Mesendoderm (in vitro differentiated cells): ENCODE data around the gene VAMP2. TPM values are rescaled to one million over a fixed set of nuclear protein-coding genes. Genes with fewer than 3 reads are reported as not detected.
A peak's percentile ranks its signal among the peaks of the same experiment; 100 is the strongest.

Experiments used
- DNase-seq: peaks from one replicate; pipeline ENCODE4 v3.0.0; 2013
- H2AK5ac ChIP-seq: 2 replicates; pipeline ENCODE4 v1.6.1; 2013; ENCODE audit warnings: low read length, inconsistent platforms
- H2BK120ac ChIP-seq: 2 replicates; pipeline ENCODE4 v1.6.1; 2013; ENCODE audit warnings: low read depth, mild to moderate bottlenecking, low read length, moderate library complexity, mixed read lengths
- H2BK15ac ChIP-seq: replicated peaks from 2 replicates; pipeline ENCODE4 v1.6.1; 2013; ENCODE audit warnings: low read depth, mild to moderate bottlenecking, moderate library complexity
- H2BK5ac ChIP-seq: 2 replicates; pipeline ENCODE4 v1.6.1; 2013; ENCODE audit warnings: low read length, inconsistent platforms
- H3K18ac ChIP-seq: 2 replicates; pipeline ENCODE4 v1.6.1; 2013; ENCODE audit warnings: mild to moderate bottlenecking, low read length, mixed read lengths
- H3K23ac ChIP-seq: one replicate; pipeline ENCODE4 v1.6.1; 2013; ENCODE audit warnings: low read length
- H3K27ac ChIP-seq: 2 replicates; pipeline ENCODE4 v1.5.1; 2013; ENCODE audit warnings: low read depth, mild to moderate bottlenecking, inconsistent platforms, low read length, moderate library complexity
- H3K27me3 ChIP-seq: 2 replicates; pipeline ENCODE4 v1.6.1; 2013; ENCODE audit warnings: low read length, control low read depth, mild to moderate bottlenecking, inconsistent platforms; ENCODE audit not compliant: insufficient read depth, poor library complexity
- H3K36me3 ChIP-seq: 2 replicates; pipeline ENCODE4 v1.6.1; 2013; ENCODE audit warnings: low read length, inconsistent platforms; ENCODE audit not compliant: control insufficient read depth, insufficient read depth
- H3K4ac ChIP-seq: one replicate; pipeline ENCODE4 v1.6.1; 2013; ENCODE audit warnings: low read depth, mild to moderate bottlenecking, low read length, moderate library complexity
- H3K4me1 ChIP-seq: 2 replicates; pipeline ENCODE4 v1.6.1; 2013; ENCODE audit warnings: low read depth, low read length, inconsistent platforms; ENCODE audit not compliant: control insufficient read depth
- H3K4me2 ChIP-seq: 2 replicates; pipeline ENCODE4 v1.6.1; 2013; ENCODE audit warnings: low read length
- H3K4me3 ChIP-seq: 2 replicates; pipeline ENCODE4 v1.5.1; 2013; ENCODE audit warnings: mild to moderate bottlenecking, low read length
- H3K56ac ChIP-seq: one replicate; pipeline ENCODE4 v1.6.1; 2013; ENCODE audit warnings: low read length
- H3K79me1 ChIP-seq: 2 replicates; pipeline ENCODE4 v1.6.1; 2013; ENCODE audit warnings: low read length, inconsistent platforms
- H3K79me2 ChIP-seq: 2 replicates; pipeline ENCODE4 v1.6.1; 2013; ENCODE audit warnings: mild to moderate bottlenecking, low read length; ENCODE audit not compliant: control insufficient read depth, insufficient read depth
- H3K9ac ChIP-seq: 2 replicates; pipeline ENCODE4 v1.6.1; 2013; ENCODE audit warnings: low read length, inconsistent platforms
- H4K5ac ChIP-seq: one replicate; pipeline ENCODE4 v1.6.1; 2013; ENCODE audit warnings: low read length
- H4K8ac ChIP-seq: one replicate; pipeline ENCODE4 v1.6.1; 2013; ENCODE audit warnings: low read depth, mild to moderate bottlenecking, control low read depth, low read length, moderate library complexity
- WGBS: extraction: QIAGEN DNeasy Blood & Tissue Kit; methylation state at CpG from one replicate; pipeline ENCODE4 v1.1.7; 2013; ENCODE audit warnings: low lambda C conversion rate, missing lambda C conversion rate; ENCODE audit not compliant: insufficient coverage; ENCODE audit errors: extremely low coverage; 5-methylcytosine and 5-hydroxymethylcytosine counted together
- polyA plus RNA-seq, 2 experiments: library from polyadenylated mRNA; stranded (reverse); fragments of 200-250 nt; gene quantifications; one replicate each; pipeline ENCODE4 v1.2.3, GENCODE V29; 2013

The VAMP2 gene, protein sequence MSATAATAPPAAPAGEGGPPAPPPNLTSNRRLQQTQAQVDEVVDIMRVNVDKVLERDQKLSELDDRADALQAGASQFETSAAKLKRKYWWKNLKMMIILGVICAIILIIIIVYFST
- 14.1 TPM for polyA plus RNA-seq (2013, experiment 1 of 2)
- polyA plus RNA-seq (2013, experiment 2 of 2), result 14.0 TPM

DNA sequence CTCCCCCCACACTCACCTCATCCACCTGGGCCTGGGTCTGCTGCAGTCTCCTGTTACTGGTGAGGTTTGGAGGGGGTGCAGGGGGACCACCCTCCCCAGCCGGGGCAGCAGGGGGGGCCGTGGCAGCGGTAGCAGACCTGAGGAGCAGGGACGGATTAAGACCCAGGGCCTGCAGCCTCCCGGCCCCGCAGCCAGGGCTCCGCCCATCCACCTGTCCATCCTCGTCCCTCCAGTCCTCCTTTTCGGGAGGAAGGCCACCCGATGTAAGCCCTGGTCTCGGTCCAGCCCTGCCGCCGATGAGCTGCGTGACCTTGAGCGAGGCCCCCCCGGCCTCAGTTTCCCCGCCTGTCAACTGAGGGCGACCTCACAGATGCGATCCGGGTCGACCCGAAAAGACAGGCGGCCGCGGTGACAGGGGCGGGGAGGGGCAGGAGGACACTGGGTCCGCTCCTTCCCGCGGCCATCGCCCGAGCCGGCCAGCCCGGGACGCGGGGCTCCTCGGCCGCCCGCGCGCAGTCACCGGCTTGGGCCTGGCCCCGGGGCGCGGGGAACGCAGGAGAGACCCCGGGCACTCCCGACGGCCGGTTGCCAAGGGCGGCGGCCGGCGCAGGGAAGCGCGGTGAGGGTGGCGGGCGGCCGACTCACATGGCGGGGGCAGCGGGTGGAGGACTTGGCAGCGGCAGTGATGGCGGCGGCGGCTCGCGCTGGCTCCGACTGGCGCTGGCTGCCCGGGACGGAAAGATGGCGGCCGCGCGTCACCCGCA is at the start of gene VAMP2:
Gene VAMP2 (minus strand): TSS at position 716 of the 764 bp plus-strand sequence. CDS start 69 bp downstream, at position 647.
- peaks cover 3% of the 10 kb centered on the region for H3K36me3 ChIP-seq
- no peak within 1 kb of the TSS for H2AK5ac ChIP-seq
- peak within 1 kb of the TSS; percentile 100 for H3K56ac ChIP-seq
- peak within 1 kb of the TSS; percentile 10 for H2BK120ac ChIP-seq
- H3K18ac ChIP-seq, result peak within 1 kb of the TSS; percentile 94
- peak within 1 kb of the TSS; percentile 69 for H4K8ac ChIP-seq
- H2BK5ac ChIP-seq, result peak within 1 kb of the TSS; percentile 89
- H3K4me3 ChIP-seq, result peak within 1 kb of the TSS; percentile 91
- H4K5ac ChIP-seq, result no peak within 1 kb of the TSS
- peak within 1 kb of the TSS; percentile 88 for H3K4ac ChIP-seq
- H2BK15ac ChIP-seq, result no peak within 1 kb of the TSS
- H3K4me1 ChIP-seq, result peaks cover 14% of the 10 kb centered on the region
- DNase-seq, result peak; percentile 68
- H3K27me3 ChIP-seq, result no peaks in the 10 kb centered on the region
- H3K9ac ChIP-seq, result peak within 1 kb of the TSS; percentile 93
- peaks cover 13% of the 10 kb centered on the region for H3K79me1 ChIP-seq
- peak within 1 kb of the TSS; percentile 80 for H3K27ac ChIP-seq
- peak within 1 kb of the TSS; percentile 97 for H3K23ac ChIP-seq
- WGBS, result no CpG with 5 or more reads among the region's 75 CpGs
- peak within 1 kb of the TSS; percentile 95 for H3K4me2 ChIP-seq
- peaks cover 9% of the 10 kb centered on the region for H3K79me2 ChIP-seq

DNA sequence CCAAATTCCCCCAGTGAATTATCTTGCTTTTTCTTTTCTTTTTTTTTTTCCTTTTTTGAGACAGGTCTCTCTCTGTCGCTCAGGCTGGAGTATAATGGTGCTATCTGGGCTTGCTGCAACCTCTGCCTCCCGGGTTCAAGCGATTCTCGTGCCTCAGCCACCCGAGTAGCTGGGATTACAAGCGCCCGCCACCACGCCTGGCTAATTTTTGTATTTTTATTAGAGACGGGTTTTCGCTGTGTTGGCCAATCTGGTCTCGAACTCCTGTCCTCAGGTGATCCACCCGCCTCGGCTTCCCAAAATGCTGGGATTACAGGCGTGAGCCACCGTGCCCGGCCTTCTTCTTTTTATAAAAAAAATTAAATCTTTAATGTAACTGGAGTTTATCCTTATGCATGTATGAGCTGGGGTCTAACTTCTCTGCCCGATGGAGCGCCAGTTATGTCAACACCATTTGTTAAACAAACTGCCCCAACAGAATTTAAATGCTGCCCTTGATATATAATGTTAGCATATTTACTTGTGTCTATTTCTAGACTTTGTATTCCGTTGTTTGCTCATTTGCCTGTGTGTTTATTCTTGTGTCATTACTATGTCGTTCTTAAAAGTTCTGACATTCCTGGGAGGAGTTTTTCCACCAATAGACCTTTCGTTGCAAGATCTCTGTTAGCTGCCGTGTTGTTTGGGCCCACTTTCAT is 48.2 kb upstream of the VAMP2 start:
- no peak overlapping the region for H2BK5ac ChIP-seq
- WGBS, result no CpG with 5 or more reads among the region's 22 CpGs
- H4K5ac ChIP-seq, result no peak overlapping the region
- no peak overlapping the region for H3K4ac ChIP-seq
- no peak overlapping the region for H2BK120ac ChIP-seq
- no peak for DNase-seq
- H2AK5ac ChIP-seq, result no peak overlapping the region
- no peak overlapping the region for H4K8ac ChIP-seq
- peak overlapping the region; percentile 68 for H3K9ac ChIP-seq
- H3K27me3 ChIP-seq, result no peaks in the 10 kb centered on the region
- H3K79me2 ChIP-seq, result peaks cover 19% of the 10 kb centered on the region
- H3K79me1 ChIP-seq, result peaks cover 12% of the 10 kb centered on the region
- H3K4me1 ChIP-seq, result peaks cover 2% of the 10 kb centered on the region
- H3K36me3 ChIP-seq, result peaks cover 4% of the 10 kb centered on the region
- H3K23ac ChIP-seq, result no peak overlapping the region
- H3K18ac ChIP-seq, result peak overlapping the region; percentile 13
- no peak overlapping the region for H2BK15ac ChIP-seq
- H3K27ac ChIP-seq, result no peak overlapping the region
- H3K56ac ChIP-seq, result peak overlapping the region; percentile 84
- H3K4me2 ChIP-seq, result peak overlapping the region; percentile 41
- peak overlapping the region; percentile 30 for H3K4me3 ChIP-seq

DNA sequence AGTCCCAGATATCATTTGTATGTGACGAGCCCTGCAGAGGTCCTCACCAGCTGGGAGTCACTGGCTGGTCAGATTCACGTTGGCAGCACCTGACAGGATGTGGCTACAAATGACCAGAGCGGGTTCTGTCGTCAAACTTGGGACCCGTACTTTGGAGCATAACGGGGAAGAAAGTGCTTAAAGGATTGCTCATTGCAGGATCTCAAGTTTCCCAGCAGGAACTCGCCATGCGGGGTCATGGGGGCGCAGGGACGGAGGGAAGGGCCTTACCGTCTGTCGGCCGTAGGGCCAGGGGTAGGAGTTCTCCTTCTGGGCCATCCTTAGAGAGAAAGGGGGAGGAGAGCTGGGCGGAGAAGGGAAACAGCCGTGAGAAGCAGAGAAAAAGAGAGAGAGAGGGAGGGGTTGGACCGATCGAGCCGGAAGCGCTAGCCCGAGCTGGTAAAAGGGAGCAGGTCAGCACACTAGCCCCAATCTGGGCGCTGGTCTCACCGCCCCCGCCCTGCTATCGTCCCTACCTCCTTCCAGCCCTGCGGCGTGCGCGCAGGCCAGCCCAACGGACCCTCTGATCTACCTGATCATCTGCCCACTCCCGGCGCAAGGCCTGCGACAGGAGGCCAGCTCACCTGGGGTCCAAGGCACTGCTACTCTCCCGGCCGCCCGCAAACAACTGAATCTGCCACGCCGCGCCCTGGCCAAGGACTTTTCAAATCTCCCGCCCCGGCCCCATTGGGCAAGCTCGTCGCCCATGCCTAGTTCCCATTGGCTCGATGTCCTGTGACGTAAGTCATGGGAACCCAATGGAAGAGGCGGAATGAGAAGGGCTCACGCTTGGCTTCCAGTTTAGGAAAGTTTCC is 47.4 kb upstream of the VAMP2 start, which contains the start of gene AURKB:
Gene AURKB (minus strand): TSS at position 669 of the 854 bp plus-strand sequence. CDS start 351 bp downstream, at position 318.
- H2BK5ac ChIP-seq, result peak within 1 kb of the TSS; percentile 97
- peak within 1 kb of the TSS; percentile 84 for H3K4me2 ChIP-seq
- peak within 1 kb of the TSS; percentile 53 for H3K27ac ChIP-seq
- peaks cover 2% of the 10 kb centered on the region for H3K4me1 ChIP-seq
- H3K79me2 ChIP-seq, result peaks cover 19% of the 10 kb centered on the region
- H3K4me3 ChIP-seq, result peak within 1 kb of the TSS; percentile 73
- DNase-seq, result peak; percentile 99
- peak within 1 kb of the TSS; percentile 13 for H3K18ac ChIP-seq
- no peak within 1 kb of the TSS for H4K8ac ChIP-seq
- H2AK5ac ChIP-seq, result peak within 1 kb of the TSS; percentile 71
- H3K36me3 ChIP-seq, result peaks cover 9% of the 10 kb centered on the region
- H4K5ac ChIP-seq, result no peak within 1 kb of the TSS
- H3K4ac ChIP-seq, result peak within 1 kb of the TSS; percentile 66
- WGBS, result no CpG with 5 or more reads among the region's 46 CpGs
- no peak within 1 kb of the TSS for H3K23ac ChIP-seq
- no peak within 1 kb of the TSS for H2BK120ac ChIP-seq
- H3K79me1 ChIP-seq, result peaks cover 12% of the 10 kb centered on the region
- no peaks in the 10 kb centered on the region for H3K27me3 ChIP-seq
- H3K56ac ChIP-seq, result peak within 1 kb of the TSS; percentile 100
- H2BK15ac ChIP-seq, result no peak within 1 kb of the TSS
- H3K9ac ChIP-seq, result peak within 1 kb of the TSS; percentile 100

DNA sequence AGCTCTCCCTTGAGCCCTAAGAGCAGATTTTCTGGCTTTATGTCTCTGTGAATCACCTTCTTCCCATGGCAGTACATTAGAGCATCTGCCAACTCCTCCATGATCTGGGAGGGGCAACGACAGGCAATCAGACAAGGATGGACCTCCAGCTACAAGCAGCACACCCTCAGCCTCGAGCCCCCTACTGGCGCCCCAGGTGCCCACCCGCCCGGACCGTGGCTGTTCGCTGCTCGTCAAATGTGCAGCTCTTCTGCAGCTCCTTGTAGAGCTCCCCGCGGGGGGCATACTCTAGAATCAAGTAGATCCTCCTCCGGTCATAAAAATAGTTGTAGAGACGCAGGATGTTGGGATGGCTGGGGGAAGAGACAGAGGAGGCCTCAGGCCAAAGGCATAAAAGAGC is 43.8 kb upstream of the VAMP2 start:
- Histone ChIP-seq H3K4me3 (no peak overlapping the region), H3K56ac (no peak overlapping the region), H2BK5ac (no peak overlapping the region), H2AK5ac (no peak overlapping the region), H4K5ac (no peak overlapping the region), H3K27me3 (no peaks in the 10 kb centered on the region), H3K4me1 (peaks cover 2% of the 10 kb centered on the region), H3K4me2 (no peak overlapping the region), H3K9ac (no peak overlapping the region), H3K4ac (no peak overlapping the region), H3K27ac (no peak overlapping the region), H3K18ac (no peak overlapping the region), H3K79me1 (peaks cover 12% of the 10 kb centered on the region), H3K36me3 (peaks cover 14% of the 10 kb centered on the region), H3K23ac (no peak overlapping the region), H3K79me2 (peaks cover 19% of the 10 kb centered on the region), H2BK15ac (no peak overlapping the region), H4K8ac (no peak overlapping the region), H2BK120ac (no peak overlapping the region)
- DNase-seq, result no peak
- no CpG with 5 or more reads among the region's 12 CpGs for WGBS

DNA sequence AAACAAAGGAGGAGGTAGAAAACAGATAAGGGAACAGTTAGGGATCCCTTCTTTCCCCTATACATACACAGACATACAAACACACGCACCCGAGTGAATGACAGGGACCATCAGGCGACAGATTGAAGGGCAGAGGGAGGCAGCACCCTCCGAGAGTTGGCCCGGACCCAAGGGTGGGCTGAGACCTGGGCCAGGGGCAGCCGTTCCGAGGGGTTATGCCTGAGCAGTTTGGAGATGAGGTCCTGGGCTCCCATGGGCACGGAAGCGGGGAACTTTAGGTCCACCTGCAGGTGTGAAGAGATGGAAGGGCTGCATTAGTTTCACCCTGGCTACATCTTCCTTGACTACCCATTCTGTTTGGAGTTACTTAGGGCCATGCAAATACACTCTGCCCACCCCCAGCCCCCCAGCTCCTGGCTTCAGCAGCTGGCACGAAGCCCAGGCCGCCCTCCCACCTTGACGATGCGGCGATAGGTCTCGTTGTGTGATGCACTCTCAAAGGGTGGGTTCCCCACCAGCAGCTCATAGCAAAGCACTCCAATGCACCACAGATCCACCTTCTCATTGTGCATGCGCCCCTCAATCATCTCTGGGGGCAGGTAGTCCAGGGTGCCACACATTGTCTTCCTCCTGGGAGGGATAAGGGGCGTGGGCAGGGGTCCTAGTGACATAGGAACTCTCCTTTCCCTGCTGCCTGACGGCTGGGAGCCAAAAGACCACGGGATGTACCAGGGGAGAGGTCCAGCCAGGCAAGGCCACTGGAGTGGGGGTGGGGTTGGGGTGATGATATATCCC is 42.2 kb upstream of the VAMP2 start:
- H2BK15ac ChIP-seq, result no peak overlapping the region

More for the DNA sequence above, 42.2 kb upstream of the VAMP2 start:
- no peak overlapping the region for H2BK5ac ChIP-seq
- no peak overlapping the region for H2BK120ac ChIP-seq
- H3K4ac ChIP-seq, result no peak overlapping the region
- H3K23ac ChIP-seq, result no peak overlapping the region
- no CpG with 5 or more reads among the region's 19 CpGs for WGBS
- H2AK5ac ChIP-seq, result no peak overlapping the region
- H3K18ac ChIP-seq, result no peak overlapping the region
- no peak overlapping the region for H3K4me2 ChIP-seq
- no peak overlapping the region for H4K8ac ChIP-seq
- H3K4me3 ChIP-seq, result no peak overlapping the region
- H3K27me3 ChIP-seq, result no peaks in the 10 kb centered on the region
- H3K56ac ChIP-seq, result no peak overlapping the region
- H4K5ac ChIP-seq, result no peak overlapping the region
- no peak overlapping the region for H3K9ac ChIP-seq
- no peak overlapping the region for H3K27ac ChIP-seq
- peaks cover 2% of the 10 kb centered on the region for H3K4me1 ChIP-seq
- peaks cover 17% of the 10 kb centered on the region for H3K79me2 ChIP-seq
- no peak for DNase-seq
- H3K36me3 ChIP-seq, result peaks cover 16% of the 10 kb centered on the region
- H3K79me1 ChIP-seq, result peaks cover 12% of the 10 kb centered on the region
